Activated naive CD8-positive, alpha-beta T cell (primary cell): ENCODE measurements around the gene COPG1.

Experiments
- H3K27ac Mint-ChIP-seq: one replicate; pipeline ENCODE4 v1.8.0; 2021; ENCODE audit warnings: mixed read lengths
- H3K27me3 Mint-ChIP-seq: one replicate; pipeline ENCODE4 v1.8.0; 2021; ENCODE audit warnings: mixed read lengths
- H3K36me3 Mint-ChIP-seq: one replicate; pipeline ENCODE4 v1.8.0; 2021; ENCODE audit warnings: mixed read lengths
- H3K4me1 Mint-ChIP-seq: one replicate; pipeline ENCODE4 v1.8.0; 2021; ENCODE audit warnings: low read depth, mixed read lengths
- H3K4me3 Mint-ChIP-seq: one replicate; pipeline ENCODE4 v1.8.0; 2021; ENCODE audit warnings: mild to moderate bottlenecking, mixed read lengths
- H3K9me3 Mint-ChIP-seq: one replicate; pipeline ENCODE4 v1.8.0; 2021; ENCODE audit warnings: low read depth, mixed read lengths

Gene COPG1

GRCh38 chr3:129312671-129313414, 63.4 kb downstream of the COPG1 start:
- Mint-ChIP-seq H3K36me3 (no peaks in the 10 kb centered on the region), H3K4me3 (peak overlapping the region; percentile 22), H3K9me3 (no peaks in the 10 kb centered on the region), H3K4me1 (peaks cover 33% of the 10 kb centered on the region), H3K27me3 (no peaks in the 10 kb centered on the region), H3K27ac (peak overlapping the region; percentile 47)

DNA sequence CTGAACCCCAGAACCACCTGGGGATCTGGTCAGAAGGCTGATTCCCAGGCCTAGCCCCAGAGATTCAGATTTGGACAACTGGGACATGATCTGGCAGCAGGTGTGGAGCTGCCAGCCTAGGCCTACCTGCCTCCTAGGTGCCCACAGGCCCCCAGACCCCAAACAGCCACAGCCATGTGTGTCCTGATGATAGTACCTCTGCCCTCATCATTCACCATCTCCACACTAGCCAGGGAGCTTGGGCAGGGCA, 63.9 kb downstream of the COPG1 start:
- peak overlapping the region; percentile 61 for H3K27ac Mint-ChIP-seq
- peak overlapping the region; percentile 33 for H3K4me3 Mint-ChIP-seq
- H3K4me1 Mint-ChIP-seq = peaks cover 33% of the 10 kb centered on the region
- no peaks in the 10 kb centered on the region for H3K27me3 Mint-ChIP-seq
- no peaks in the 10 kb centered on the region for H3K36me3 Mint-ChIP-seq
- no peaks in the 10 kb centered on the region for H3K9me3 Mint-ChIP-seq

DNA sequence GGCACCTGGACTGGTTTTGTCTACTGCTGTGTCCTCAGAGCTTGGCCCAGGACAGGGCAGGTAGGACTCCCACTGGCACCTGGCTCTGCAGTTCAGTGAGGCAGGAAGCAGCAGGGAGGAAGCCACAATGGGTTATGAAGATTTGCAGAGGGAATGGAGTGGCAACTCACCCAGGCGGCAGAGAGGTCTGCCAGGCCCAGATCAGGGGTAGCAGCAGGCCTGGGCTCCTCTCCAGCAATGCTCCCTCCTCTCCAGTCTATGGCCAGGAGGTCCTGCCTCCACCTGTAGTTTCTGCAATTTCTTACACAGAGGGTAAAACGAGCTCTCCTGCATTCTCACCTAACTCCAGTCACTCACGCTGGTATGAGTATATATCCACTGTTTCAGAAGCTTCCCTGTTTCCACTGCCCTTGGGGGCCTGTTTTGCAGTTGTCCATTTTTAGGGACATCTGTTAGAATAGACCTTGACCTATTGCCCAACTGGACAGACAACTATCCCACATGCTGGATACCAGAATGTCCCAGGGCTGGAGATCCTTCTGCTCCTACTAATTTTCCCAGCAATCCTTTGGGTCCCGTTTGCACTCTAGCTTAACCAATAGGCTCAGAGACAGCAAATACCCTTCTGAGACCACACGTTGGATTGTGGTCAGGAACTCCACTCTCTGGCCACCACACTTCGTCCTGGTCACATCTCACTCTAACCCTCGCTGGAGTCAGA, 64.4 kb downstream of the COPG1 start:
- no peaks in the 10 kb centered on the region for H3K9me3 Mint-ChIP-seq
- no peaks in the 10 kb centered on the region for H3K36me3 Mint-ChIP-seq

DNA sequence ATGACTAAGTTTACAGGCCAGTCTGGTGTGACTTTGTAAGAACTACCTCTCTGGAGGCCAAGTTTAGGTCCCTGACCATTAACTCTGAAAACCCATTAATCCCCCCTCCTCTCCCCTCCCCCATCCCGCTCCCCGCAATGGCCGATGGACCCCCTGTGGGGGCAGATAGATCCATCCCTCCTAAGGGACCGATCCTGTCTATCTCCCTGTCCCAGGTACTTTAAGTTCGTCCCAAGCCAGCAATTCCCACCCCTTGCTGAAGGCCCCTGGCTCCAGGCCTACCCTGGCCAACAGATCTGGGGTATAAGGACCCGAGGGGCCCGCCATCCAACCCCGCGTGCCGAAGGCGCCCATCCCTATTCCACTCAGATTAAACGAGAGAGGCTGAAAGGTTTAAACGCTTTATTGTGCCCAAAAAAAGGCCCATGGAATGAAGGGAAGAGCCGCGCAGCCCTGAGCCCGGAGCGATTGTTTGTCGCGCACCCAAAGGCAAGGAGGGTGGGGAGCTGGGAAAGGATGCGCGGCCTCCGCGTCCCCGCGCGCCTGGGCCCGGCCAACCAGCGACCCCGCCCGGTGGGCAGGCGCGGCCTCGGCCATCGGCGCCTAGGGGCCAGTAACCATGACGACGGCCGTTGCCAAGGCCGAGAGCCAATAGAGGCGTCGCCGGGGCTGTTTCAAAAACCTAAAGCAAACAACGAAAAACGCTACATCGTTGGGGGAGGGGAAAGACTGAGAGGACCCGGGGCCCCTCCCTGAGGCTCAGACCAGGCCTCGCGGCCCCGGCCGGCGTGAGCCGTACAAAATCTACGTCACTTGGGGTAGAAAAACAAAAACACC, 65.2 kb downstream of the COPG1 start:
- peaks cover 28% of the 10 kb centered on the region for H3K4me1 Mint-ChIP-seq
- H3K27ac Mint-ChIP-seq = peak overlapping the region; percentile 61
- H3K4me3 Mint-ChIP-seq = peak overlapping the region; percentile 79
- no peaks in the 10 kb centered on the region for H3K27me3 Mint-ChIP-seq
- H3K36me3 Mint-ChIP-seq = no peaks in the 10 kb centered on the region
- no peaks in the 10 kb centered on the region for H3K9me3 Mint-ChIP-seq

More for the DNA sequence above, 64.4 kb downstream of the COPG1 start:
- Mint-ChIP-seq H3K4me3 (peak overlapping the region; percentile 79), H3K27ac (peak overlapping the region; percentile 61), H3K4me1 (peaks cover 28% of the 10 kb centered on the region), H3K27me3 (no peaks in the 10 kb centered on the region)

DNA sequence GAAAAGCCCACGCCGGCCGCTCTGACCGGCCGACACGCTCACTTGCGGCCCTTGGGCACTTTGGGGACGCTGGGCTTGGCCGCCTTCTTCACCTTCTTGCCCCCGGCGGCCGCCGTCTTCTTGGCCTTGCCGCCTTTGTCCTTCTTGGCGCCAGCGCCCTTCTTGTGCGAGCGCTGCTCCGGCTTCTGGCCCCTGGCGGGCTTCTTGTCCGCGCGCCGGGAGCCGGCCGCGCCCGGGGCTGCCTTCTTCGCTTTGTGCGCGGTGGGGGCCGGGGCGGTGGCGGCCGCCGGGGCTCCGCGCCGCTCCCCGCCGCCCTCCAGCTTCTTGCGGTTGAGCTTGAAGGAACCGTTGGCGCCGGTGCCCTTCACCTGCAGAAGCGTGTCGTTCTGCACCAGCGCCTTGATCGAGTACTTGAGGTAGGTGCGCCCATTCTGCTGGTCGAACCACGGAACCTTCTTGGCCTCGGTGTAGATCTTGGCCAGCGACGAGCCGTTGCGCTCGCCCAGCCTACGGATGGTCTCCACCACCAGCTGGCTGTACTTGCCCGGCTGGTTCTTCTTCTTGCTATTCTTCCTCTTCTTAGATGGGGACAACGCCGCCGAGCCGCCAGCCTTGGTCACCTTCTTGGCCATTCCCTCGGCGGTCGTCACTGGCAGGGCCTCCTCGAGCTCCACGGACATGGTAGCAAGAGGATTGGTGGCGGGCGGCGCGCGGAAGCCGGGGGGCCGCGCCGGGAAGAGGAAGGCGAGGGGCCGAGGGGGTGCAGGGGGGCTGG, 66.0 kb downstream of the COPG1 start:
- no peaks in the 10 kb centered on the region for H3K27me3 Mint-ChIP-seq
- H3K9me3 Mint-ChIP-seq = no peaks in the 10 kb centered on the region
- H3K36me3 Mint-ChIP-seq = no peaks in the 10 kb centered on the region
- H3K4me3 Mint-ChIP-seq = peak overlapping the region; percentile 92
- H3K4me1 Mint-ChIP-seq = peaks cover 28% of the 10 kb centered on the region
- peak overlapping the region; percentile 90 for H3K27ac Mint-ChIP-seq

DNA sequence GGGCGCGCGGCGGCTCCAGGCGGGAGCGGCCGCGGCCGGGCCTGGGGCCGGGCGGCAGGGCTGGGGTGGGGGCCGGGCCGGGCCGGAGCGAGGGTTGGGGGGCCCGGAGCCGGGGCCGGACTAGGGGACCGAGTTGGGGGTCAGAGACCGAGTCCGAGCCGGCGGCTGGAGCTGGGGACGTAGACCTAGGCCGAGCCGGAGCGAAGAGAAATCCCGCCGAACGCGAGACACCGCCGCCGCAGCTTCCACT, 66.5 kb downstream of the COPG1 start:
- Mint-ChIP-seq H3K4me3 (peak overlapping the region; percentile 74), H3K27me3 (no peaks in the 10 kb centered on the region), H3K4me1 (peaks cover 26% of the 10 kb centered on the region), H3K9me3 (no peaks in the 10 kb centered on the region), H3K36me3 (no peaks in the 10 kb centered on the region), H3K27ac (peak overlapping the region; percentile 58)

- Mint-ChIP-seq H3K36me3 (no peaks in the 10 kb centered on the region), H3K4me3 (peak overlapping the region; percentile 74), H3K27me3 (no peaks in the 10 kb centered on the region), H3K9me3 (no peaks in the 10 kb centered on the region), H3K27ac (peak overlapping the region; percentile 78), H3K4me1 (peaks cover 26% of the 10 kb centered on the region)
Observed at GRCh38 chr3:129316248-129317013, 67.0 kb downstream of the COPG1 start.

DNA sequence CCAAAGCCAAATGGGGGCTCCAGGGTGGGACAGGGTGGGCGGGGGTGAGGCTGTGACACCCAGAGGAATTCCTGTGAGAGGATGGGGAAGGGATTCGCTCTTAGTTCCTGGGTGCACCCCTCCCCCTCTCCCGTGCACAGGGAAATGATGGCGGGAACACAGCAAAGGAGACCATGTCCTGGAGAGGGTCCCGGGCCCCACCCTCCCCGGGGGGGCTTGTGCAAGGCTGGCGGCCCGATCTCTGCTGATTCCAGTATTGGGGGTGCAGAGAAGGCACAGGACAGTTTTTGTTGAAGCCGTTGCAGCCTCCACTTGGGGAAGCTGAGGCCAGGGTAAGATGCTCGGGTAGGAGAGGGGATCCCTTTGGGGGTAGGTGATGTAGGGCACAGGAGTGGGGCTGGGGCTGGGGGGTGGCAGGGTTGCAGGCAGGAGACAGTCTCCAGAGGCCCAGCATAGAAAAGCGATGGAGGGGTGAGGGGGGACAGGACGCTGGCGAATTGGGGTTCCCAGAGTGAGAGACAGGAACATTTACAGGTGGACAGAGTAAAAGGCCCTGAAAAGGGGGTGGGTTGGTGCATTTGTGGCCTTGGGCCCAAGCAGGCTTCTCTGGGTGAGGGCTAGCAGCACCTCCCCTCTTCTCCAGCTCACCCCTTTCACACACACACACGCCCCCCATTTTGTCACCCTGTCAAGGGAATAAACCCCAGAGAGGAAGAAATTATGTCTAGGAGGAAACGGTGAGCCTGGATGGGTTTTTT, 67.8 kb downstream of the COPG1 start:
- Mint-ChIP-seq H3K9me3 (no peaks in the 10 kb centered on the region), H3K27me3 (no peaks in the 10 kb centered on the region), H3K36me3 (no peaks in the 10 kb centered on the region), H3K4me3 (peak overlapping the region; percentile 14), H3K27ac (no peak overlapping the region), H3K4me1 (peaks cover 21% of the 10 kb centered on the region)

- Mint-ChIP-seq H3K27ac (no peak overlapping the region), H3K27me3 (no peaks in the 10 kb centered on the region), H3K4me3 (no peak overlapping the region), H3K4me1 (peaks cover 16% of the 10 kb centered on the region), H3K36me3 (no peaks in the 10 kb centered on the region), H3K9me3 (no peaks in the 10 kb centered on the region)
Observed at GRCh38 chr3:129317848-129318247, 68.4 kb downstream of the COPG1 start.

- H3K4me3 Mint-ChIP-seq = no peak overlapping the region
- peaks cover 8% of the 10 kb centered on the region for H3K4me1 Mint-ChIP-seq
- H3K27ac Mint-ChIP-seq = no peak overlapping the region
- H3K36me3 Mint-ChIP-seq = no peaks in the 10 kb centered on the region
- H3K27me3 Mint-ChIP-seq = no peaks in the 10 kb centered on the region
- no peaks in the 10 kb centered on the region for H3K9me3 Mint-ChIP-seq
Observed at GRCh38 chr3:129318921-129319320, 69.5 kb downstream of the COPG1 start.

DNA sequence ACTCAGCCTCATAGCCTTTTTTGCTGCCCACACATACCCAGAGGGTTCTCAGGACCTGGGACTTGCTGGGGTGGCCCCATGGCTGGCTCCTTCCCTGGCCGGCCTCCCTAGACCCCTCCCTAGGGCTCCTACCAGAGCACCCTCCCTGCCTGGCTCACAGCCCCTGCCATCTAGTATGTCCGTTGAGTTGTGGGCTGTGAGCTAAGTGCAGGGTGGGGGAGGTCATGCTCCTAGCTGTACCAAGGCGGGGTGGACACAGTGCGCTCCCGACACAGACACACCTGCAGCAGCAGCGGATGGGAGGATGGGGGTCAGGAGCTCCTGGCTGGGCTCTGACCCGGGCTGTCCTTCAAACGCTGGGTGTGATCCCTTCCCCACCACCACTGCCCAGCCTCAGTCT, 70.9 kb downstream of the COPG1 start:
- Mint-ChIP-seq H3K4me1 (peaks cover 1% of the 10 kb centered on the region), H3K4me3 (no peak overlapping the region), H3K36me3 (no peaks in the 10 kb centered on the region), H3K27ac (no peak overlapping the region), H3K27me3 (no peaks in the 10 kb centered on the region), H3K9me3 (no peaks in the 10 kb centered on the region)

DNA sequence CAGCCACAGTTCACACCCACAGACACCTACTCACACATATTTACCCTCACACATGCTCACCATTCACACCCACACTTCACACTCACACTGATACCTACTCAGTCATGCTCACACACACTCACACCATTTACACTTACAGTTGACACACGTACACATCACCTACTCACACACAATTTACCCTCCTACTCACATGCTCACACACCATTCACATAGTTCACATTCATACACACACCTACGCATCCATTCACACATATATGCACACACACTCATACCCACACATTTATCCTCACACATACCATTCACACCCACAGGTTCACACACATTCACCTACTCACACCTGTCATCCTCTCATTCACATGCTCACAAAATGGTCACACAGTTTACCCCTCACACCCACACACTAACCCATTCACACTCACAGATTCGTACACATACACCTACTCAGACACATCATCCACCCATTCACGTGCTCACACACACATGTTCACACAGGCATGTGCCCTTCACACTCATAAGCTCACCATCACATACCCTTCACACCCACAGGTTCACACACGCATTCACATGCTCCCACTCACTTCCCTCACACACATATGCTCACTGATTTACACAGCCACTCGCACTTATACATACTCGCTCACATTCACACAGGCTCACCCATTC, 71.5 kb downstream of the COPG1 start:
- Mint-ChIP-seq H3K4me1 (peaks cover 1% of the 10 kb centered on the region), H3K27ac (no peak overlapping the region), H3K4me3 (no peak overlapping the region), H3K27me3 (no peaks in the 10 kb centered on the region), H3K36me3 (no peaks in the 10 kb centered on the region), H3K9me3 (no peaks in the 10 kb centered on the region)

- Mint-ChIP-seq H3K27me3 (no peaks in the 10 kb centered on the region), H3K36me3 (no peaks in the 10 kb centered on the region), H3K4me3 (no peak overlapping the region), H3K27ac (no peak overlapping the region), H3K9me3 (no peaks in the 10 kb centered on the region), H3K4me1 (peaks cover 1% of the 10 kb centered on the region)
Observed at GRCh38 chr3:129321887-129322286, 72.5 kb downstream of the COPG1 start.
